CD4-positive, alpha-beta T cell treated with Interleukin-15 for 1 hour (primary cell): Measurements from ENCODE around the gene PSORS1C1.

Source experiments
- DNase-seq: peaks from one replicate; pipeline ENCODE4 v3.0.0-alpha.2; 2020

Gene PSORS1C1

DNA sequence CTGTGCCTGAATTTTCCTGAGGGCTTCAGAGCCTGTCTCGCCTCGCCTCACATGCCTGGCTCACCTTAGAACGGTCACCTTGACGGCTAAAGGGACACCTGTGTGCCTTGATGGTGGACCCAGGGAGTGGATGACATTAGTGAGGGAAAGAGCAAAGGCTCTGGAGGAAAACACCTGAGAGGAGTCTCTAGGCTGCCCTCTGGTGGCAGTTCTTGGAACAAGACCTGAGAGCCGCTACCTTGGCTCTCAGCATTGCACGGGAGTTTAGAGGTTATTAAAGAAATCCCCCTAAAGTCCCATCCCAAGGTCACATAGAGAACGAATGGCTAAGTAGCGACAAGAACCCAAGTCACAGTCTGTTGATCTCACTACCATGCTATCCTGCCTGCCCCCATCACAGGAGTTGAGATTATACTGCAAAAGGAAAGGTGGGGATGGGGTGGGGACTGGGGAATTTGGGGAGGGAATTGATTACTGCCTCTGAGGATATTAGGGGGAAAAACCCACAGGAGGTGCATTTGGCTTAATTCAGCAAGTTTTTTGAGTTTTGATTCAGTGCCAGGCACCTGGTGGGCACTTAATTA is 13.6 kb downstream of the PSORS1C1 start:
- peak; percentile 61 for DNase-seq

DNA sequence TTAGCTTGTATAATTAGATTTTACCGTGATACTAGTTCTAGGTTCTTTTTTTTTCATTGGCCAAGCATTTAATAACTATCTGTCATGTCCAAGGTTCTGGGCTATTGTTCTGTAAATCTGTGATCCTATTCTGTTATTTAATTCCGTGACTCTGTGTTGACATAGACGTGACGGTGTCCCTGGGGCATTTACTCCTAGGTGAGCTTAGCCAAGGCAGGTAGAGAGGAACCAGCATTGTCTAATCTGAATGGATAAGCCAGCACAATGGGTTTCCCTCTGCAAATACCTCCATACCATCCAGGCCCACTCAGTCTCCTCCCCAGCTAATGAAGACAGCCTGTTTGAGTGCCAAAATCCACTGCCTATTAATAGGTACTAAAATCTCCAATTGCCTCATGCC is 14.5 kb downstream of the PSORS1C1 start:
- no peak for DNase-seq

DNA sequence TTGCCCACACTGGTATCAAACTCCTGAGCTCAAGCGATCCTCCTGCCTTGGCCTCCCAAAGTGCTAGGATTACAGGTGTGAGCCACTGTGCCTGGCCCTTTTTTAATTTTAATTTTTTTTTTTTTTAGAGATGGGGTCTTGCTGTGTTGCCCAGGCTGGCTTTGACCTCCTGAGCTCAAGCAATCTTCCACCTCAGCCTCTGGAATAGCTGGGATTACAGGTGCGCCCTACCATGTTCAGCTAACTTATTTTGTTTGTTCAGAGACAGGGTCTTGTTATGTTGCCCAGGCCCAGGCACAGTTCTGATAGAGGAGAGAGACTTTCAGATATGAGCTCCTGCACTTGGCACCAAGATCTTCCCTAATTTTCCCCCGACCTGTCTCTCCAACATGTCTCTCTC is 16.2 kb downstream of the PSORS1C1 start:
- DNase-seq: no peak

DNA sequence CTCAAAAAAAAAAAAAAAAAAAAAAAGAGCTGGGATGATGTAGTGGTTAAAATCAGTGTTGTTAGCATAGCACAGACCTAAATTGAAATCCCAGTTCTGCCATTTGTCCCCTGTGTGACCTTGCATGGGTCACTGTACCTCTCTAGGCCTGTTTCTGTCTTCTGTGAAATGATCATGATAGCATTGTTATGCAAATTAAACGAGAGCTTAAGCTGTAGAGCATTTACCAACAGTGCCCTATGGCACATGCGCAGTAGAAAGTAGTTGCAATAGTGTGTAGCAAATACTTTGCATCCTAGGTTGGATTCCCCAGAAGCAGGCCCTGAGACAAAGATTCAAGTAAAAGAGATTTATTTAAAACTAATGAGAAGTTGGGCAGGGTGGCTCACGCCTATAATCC is 17.0 kb downstream of the PSORS1C1 start:
- no peak for DNase-seq

DNA sequence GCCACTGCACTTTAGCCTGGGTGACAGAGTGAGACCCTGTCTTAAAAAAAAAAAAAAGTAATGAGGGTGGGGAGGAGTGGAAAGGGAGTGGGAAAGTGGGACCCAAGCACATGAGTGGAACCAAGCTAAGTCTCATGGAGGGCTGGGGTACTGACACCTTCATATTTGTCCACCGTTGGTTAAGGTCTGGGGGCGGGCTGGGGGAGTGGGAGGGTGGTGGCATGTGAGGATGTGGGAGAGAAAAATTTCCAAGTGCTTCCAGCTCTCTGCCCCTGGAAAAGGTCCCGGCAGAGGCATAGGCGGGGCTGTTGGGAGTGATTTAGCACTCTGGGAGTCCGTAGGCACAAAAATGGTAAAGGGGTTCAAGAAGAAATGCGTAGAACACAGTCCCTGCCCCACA is 18.2 kb downstream of the PSORS1C1 start:
- no peak for DNase-seq

DNA sequence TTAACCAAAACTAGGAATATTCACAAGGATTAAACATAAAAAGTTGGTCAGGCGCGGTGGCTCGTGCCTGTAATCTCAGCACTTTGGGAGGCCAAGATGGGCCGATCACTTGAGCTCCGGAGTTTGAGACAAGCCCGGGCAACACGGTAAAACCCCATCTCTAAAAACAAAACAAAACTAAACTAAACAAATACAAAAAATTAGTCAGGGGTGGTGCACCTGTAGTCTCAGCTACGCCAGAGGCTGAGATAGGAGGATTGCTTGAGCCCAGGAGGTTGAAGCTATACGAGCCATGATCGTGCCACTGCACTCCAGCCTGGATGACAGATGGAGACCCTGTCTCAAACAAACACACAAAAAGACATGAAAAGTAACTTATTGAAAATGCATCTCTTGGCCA is 21.1 kb downstream of the PSORS1C1 start:
- DNase-seq: no peak

DNA sequence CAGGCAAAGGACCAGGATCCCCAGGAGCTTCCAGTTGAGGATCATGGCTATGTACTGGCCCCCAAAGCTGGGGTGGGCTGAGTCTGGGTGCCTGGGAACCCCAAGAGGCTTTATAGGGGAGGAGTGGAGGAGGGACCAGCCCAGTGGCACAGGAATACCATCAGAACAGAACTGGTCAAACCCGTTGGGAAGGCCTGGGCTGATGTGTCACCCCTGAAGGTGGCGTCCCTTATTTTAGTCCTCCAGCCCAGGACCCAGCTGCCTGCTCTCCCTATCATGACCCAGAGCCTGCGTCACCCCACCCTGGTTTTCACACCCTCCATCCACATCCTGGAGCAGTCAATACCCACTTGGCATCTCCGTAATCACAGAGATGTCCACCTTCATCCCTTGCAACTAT is 24.4 kb downstream of the PSORS1C1 start, which contains the start of gene PSORS1C2:
TSS of gene PSORS1C2 (minus strand) at position 85 of the 400 bp plus-strand sequence. CDS start at position 45, 40 bp downstream.
- DNase-seq: no peak

DNA sequence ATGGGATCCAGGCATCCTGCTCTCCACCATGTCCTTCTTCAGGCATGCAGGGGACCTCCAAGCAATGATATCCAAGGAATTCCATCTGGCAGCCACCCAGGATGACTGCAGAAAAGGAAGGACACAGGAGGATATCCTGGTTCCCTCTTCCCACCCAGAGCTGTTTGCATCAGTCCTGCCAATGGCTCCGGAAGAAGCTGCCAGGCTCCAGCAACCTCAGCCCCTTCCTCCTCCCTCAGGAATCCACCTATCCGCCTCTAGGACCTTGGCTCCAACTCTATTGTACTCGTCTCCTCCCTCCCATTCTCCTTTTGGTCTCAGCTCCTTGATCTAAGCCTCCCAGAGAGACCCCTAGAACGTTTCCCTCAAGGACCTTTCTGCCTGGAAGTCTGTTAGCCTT is 25.0 kb downstream of the PSORS1C1 start:
- no peak for DNase-seq

DNA sequence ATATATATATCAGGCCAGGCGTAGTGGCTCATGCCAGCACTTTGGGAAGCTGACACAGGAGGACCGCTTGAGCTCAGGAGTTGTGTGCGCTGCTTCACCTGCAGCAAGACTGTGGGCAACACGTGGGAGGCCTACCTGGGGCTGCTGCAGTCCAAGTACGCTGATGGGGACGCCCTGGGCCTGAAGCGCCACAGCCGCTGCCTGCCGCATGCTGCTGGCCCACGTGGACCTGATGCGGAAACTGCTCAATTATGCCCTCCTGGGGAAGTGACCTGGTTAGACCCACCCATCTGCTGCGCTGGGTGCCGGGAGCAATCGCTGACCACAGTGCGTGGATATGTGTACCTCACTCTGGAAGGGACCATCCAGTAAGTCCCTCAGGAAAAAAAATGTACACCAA is 26.0 kb downstream of the PSORS1C1 start:
- DNase-seq: no peak

DNA sequence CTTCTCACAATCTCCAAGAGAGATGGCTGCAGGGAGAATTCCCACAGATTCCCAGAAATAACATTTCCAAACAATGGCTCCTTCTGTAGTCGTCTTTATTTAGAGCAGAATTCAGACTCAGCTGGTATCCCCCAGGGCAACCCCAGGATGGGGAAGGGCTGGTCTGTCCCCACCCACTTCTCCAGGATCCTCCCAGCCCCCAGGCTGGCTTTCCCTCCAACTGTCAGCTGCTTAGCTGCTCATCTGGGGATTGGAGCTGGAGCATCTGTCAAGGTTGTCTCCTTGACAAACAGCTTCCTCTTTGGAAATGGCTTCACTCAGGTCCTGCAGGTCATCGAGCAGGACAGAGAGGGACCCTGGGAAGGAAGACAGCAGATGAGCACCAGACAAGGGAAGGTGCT is 27.8 kb downstream of the PSORS1C1 start:
- DNase-seq: no peak

DNA sequence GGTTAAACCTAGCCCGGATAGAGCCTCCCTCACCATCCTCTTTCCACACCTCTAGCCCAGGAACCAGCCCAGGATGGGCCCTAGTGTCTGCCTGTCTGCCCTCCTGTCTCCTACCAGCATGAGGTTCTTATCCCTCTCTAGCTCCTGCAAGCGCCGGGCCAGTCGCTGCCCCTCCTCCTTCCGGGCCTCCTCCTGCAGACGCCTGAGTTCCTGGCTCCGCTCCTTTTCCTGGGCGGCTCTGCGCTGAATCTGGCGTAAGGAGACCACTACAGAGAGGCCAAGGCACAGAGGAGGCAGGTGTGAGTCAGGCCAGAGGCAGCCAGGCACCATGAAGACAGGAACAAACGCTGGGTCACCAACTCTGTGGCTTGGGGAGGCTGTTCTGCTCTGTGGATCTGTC is 28.5 kb downstream of the PSORS1C1 start:
- DNase-seq: no peak

DNA sequence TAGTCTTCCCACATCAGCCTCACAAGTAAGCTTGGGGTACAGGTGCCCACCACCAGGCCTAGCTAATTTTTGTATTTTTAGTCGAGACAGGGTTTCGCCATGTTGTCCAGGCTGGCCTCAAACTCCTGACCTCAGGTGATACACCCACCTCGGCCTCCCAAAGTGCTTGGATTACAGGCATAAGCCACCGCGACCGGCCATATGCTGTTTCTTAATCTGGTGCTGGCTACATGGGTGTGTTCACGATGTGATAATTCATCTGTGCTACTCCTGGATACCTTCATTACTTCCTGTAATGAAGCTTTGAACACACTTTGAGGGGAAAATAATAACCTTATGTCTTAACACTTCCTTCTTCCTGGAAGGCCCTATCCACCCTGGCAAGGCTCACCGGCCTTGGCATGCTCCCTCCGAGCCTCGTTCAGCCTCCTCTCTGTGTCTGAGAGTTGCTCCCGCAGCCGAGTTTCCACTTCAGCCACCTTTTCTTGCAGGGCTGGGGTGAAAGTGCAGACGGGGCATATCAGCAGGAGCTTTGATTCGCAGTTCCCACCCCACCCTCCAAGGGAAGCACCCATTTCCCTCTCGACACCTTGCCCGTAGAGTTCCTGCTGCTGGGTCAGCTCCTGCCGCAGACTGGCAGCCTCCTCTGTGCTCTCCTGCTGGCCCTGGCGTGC is 29.8 kb downstream of the PSORS1C1 start:
- DNase-seq: no peak

DNA sequence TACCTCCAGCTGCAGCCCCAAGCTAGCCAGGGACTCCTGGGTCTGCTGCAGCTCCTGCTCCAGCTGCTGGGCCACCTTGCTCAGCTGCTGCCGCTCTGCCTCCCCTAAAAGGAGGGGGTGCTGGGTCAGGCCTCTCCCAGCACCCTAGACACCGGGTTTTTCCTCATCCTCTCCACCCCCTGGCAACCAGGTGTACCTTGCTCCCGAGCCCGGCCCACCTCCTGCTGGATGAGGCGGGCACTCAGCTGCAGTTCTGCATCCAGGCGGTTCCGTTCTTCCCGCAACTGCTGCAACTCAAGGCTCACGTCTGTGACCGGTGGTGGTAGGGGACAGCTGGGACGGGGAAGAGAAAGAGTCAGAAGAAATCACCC is 30.4 kb downstream of the PSORS1C1 start:
- DNase-seq: no peak

DNA sequence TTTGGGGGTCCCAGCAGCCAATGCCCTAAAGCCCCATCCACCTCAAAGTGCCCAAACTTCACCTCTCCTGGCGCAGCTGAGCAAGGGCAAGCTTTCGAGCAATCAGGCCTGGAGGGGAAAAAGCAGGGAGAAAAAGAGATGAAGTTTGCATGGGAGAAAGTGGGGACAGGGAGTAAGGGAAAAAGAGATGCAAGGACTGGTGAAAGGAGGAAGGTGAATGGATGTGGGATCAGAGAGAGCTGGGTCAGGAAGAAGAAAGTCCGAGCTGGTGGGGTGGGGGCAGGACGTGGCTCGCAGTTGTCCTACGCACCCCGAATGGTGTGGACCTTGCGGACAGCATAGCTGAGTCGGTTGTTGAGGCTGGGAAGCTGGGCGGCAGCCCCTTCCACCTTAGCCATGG is 30.8 kb downstream of the PSORS1C1 start:
- DNase-seq: no peak

DNA sequence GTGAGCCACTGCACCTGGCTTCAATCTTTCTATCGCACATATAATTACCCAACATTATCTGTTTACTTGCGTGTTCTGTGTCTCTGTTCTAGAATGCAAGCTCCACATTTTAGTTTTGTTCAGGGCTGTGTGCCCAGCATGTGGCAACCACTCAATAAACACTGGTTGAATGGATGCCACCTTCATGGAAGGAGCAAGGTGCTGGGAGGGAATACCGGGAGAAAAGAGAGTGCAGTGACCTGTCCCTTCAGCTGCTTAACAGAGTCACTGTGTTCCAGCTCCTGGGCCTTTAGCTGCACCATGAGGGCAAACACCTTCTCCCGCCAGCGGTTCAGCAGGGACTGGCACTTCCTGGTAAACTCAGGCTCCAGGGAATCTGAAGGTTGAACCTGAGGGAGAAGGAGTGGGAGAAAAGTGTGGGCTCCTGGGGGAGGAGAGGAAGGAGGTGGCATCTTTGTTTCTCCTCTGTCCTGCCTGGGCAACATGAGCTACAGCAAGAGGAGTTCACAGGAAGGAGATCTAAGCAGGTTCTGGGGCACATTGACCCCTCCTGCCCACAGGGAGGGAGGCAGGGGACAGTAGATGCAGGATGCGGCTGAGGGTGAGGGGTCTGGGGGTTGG is 35.3 kb downstream of the PSORS1C1 start:
- DNase-seq: no peak

DNA sequence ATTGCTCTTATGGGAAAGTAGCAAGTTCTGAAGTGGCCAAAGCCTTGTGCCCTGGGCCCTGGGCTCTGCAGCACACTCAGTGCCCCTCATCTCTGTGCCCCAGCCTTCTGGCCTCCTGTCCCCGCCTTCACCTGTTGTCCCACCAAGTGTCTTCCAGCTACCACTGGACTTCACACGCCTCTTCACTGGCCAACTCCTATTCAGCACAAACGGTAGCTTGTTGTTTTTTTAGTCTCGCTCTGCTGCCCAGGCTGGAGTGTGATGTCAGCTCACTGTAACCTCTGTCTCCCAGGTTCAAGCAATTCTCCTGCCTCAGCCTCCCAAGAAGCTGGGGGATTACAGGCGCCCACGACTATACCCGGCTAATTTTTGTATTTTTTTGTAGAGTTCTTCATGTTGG is 38.2 kb downstream of the PSORS1C1 start:
- DNase-seq: no peak

DNA sequence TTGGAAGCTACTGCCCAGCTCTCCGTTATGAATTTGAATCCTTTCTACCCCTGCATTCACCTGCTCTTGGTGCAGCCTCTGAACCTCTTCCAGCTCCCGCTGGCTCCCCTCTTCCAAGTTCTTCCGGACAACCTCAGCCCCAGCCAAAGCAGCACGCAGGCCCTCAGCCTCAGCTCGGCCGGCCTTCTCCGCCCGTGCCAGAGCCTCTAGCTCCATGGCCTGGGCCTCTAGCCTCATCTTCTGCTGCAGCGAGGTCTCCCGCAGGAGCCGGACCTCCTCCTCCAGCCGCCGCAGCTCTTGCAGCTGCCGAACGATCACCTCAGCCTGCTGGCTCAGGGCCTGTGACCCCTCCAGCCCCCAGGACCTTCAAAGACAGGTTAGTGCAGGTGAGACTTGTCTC is 39.8 kb downstream of the PSORS1C1 start:
- no peak for DNase-seq

DNA sequence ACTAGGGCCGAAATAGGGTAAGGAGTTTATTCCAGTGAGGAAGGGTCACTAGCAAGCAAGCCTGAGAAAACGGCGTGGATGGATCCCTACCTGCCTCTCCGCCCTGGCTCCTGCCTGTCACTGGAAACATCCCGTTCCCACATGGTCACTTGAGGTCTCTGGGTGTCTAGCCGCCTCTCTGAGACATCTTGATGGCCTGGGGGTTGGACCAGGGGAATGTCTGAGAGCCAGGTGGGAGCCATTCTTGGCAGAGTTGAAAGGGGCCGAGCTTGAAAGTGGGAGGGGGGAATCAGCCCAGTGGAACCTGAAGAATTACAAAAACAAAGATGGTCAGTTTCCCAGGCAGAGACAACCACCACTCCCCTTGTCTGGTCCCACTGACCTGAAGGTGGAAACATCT is 42.0 kb downstream of the PSORS1C1 start:
- DNase-seq: no peak

DNA sequence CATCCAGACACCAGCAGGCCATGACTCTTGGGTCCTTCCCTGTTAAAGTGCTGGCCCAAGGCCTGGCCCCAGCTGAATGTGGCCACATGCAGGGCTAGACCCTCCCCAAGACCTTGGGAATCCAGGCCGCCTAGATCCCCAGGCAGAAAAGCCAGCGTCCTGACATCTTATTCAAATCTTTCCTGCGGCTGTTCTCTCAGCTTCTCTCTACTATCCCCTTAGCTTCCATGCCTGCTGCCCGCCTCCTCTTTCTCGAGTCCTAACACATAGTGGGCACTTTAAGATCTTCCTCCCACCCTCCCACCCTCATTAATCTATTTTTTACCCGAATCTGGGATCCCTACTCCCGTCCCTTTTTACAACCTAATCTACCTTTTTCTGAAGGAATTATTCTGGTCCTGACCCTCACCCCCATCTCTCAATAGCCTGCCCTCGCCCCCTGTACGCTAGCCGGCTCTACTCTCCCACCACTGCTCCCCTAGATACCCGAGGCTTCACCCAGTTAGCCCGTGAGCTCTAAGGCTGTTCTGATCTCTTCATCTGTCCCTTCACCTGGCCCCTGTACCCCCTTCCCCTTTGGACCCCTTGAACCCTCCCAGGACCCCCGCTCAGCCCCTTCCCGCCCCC is 43.0 kb downstream of the PSORS1C1 start, which contains the start of gene CCHCR1:
TSS of gene CCHCR1 (minus strand) at position 290 of the 627 bp plus-strand sequence. CDS start at position 88, 202 bp downstream.
- DNase-seq: no peak

DNA sequence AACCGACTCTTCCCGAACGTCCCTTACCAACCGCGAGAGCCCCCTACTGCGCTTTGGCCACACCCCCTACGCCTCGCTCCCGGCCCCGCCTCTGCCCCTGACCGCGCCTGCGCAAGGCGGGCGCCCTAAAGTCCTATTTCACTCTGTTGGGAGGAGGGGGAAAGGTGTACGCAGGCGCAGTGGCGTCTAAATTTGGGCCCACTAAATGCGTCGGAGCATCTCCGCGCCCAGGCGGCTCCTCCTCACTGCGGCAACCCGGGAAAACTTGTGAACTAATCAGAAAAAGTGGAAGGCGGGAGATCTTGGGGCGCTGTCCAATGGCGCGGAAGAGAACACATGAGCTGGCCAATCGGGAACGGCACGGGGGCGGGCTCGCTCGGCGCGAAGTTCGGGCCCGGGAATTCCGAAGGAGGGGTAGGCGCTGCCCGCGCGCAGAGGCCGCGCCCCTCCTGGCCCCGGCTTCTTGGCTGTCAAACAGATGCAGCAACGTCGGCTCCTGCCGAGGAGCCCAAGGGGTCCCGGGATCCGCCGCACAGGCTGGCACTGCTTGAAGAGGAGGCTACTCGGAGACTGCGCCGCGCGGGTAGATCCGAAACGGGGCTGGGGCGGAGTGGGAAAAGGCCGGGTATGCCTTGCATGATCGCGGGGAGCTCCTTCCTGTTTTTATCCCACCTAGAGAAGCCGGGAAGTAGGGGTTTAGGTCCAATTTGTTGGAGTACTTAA is 43.7 kb downstream of the PSORS1C1 start, which contains the start of gene TCF19:
TSS of gene TCF19 (plus strand) at position 450 of the 723 bp plus-strand sequence. CDS start 881 bp downstream, outside the sequence.
- peak; percentile 99 for DNase-seq

DNA sequence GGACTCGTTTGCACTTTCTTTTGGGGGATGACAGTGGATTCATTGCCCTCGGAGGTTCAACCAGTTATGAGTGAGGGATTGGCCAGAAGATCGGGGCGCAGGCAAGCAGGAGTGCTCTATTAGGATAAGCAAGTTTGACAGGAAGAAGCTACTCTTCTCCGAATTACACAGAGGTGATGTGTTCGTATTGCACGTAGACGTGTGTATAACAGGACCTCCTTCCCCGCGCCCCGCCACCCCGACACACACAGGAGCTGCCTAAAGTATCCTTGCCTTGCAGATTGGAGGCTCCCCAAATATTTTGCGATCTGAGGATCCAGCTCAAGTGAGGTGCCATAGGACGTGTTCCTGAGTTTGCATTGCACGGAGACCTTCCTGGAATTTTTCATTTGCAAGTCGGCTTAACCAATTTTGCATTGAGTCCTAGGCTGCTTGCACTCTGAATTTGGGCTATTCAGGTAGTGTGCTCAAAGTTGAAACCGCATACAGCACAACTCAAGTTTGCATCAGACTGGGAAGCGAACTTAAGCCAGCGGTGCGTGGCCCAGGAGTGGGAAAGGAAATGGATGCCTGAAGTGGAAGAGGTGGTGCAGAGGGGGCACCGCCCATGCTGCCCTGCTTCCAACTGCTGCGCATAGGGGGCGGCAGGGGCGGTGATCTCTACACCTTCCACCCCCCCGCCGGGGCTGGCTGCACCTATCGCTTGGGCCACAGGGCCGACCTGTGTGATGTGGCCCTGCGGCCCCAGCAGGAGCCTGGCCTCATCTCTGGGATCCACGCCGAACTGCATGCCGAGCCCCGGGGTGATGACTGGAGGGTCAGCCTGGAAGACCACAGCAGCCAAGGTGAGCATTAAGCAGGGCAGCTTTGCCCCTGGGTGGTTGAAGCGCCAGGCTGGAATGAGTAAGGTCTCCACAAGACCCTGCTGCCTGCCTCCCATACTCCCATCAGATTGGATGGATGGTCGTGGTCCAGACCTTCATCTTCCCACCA is 44.6 kb downstream of the PSORS1C1 start:
- DNase-seq: no peak
